Astrocyte (in vitro differentiated cells and primary cell): Measurements from ENCODE around the gene CYREN.

ENCODE experiments used
- CTCF ChIP-seq: IDR thresholded peaks from 2 replicates; pipeline ENCODE4 v1.5.1; 2011; ENCODE audit warnings: low read depth, mild to moderate bottlenecking, inconsistent platforms, low read length, moderate library complexity; ENCODE audit not compliant: insufficient read depth
- EZH2 ChIP-seq: IDR thresholded peaks from 2 replicates; pipeline ENCODE4 v1.6.1; 2012; ENCODE audit warnings: mild to moderate bottlenecking, low read length, inconsistent platforms; ENCODE audit not compliant: insufficient read depth

- TF ChIP-seq CTCF (no peak), EZH2 (no peak)
Measured at GRCh38 chr7:135147341-135147898, 23.1 kb downstream of the CYREN start.
